Loucy (cell line): ENCODE measurements around the gene AKAP13.
"Not testable (repeated sequence)": the region's sequence is repeated elsewhere in the genome, so short reads cannot be mapped to it uniquely, and the experiment has no call there.

Experiments
- H2AFZ ChIP-seq: fragments of 200-600 bp; sonication (generic); 2 replicates; pipeline ENCODE4 v1.6.0; 2016; ENCODE audit warnings: antibody characterized with exemption, mild to moderate bottlenecking, low read length, moderate library complexity
- H3F3A ChIP-seq: fragments of 200-600 bp; 2 replicates; pipeline ENCODE4 v1.6.0; 2016; ENCODE audit warnings: antibody characterized with exemption, low read depth, mild to moderate bottlenecking
- H3K27me3 ChIP-seq: fragments of 200-600 bp; sonication (generic); 2 replicates; pipeline ENCODE4 v1.6.1; 2014; ENCODE audit warnings: low read length, mild to moderate bottlenecking; ENCODE audit not compliant: insufficient read depth, poor library complexity, severe bottlenecking
- H3K36me3 ChIP-seq: fragments of 200-600 bp; sonication (generic); 2 replicates; pipeline ENCODE4 v1.6.1; 2016; ENCODE audit warnings: low read length; ENCODE audit not compliant: insufficient read depth
- H3K4me1 ChIP-seq: fragments of 200-600 bp; sonication (generic); 2 replicates; pipeline ENCODE4 v1.5.1; 2014; ENCODE audit warnings: low read length, mild to moderate bottlenecking; ENCODE audit not compliant: insufficient read depth, poor library complexity, severe bottlenecking
- H3K4me2 ChIP-seq: fragments of 200-600 bp; sonication (generic); 2 replicates; pipeline ENCODE4 v1.6.0; 2014; ENCODE audit warnings: antibody characterized with exemption, low read length, low read depth, mild to moderate bottlenecking; ENCODE audit not compliant: poor library complexity, severe bottlenecking
- H3K4me3 ChIP-seq: fragments of 200-600 bp; sonication (generic); 2 replicates; pipeline ENCODE4 v1.5.1; 2014; ENCODE audit warnings: low read length, mild to moderate bottlenecking, mixed read lengths; ENCODE audit not compliant: poor library complexity, severe bottlenecking
- H3K79me2 ChIP-seq: fragments of 200-600 bp; sonication (generic); 2 replicates; pipeline ENCODE4 v1.6.1; 2014; ENCODE audit warnings: low read length; ENCODE audit not compliant: insufficient read depth
- H3K9ac ChIP-seq: fragments of 200-600 bp; sonication (generic); 2 replicates; pipeline ENCODE4 v1.6.0; 2014; ENCODE audit warnings: mild to moderate bottlenecking, low read depth, low read length, moderate library complexity; ENCODE audit not compliant: poor library complexity, severe bottlenecking
- H3K9me2 ChIP-seq: fragments of 200-600 bp; sonication (generic); replicated peaks from 2 replicates; pipeline ENCODE4 v1.6.1; 2016; ENCODE audit warnings: low read depth, low read length, mixed read lengths
- H3K9me3 ChIP-seq: fragments of 200-600 bp; sonication (generic); 2 replicates; pipeline ENCODE4 v1.6.1; 2014; ENCODE audit warnings: mild to moderate bottlenecking, antibody characterized with exemption, low read length, low read depth; ENCODE audit not compliant: insufficient read depth
- H4K20me1 ChIP-seq: fragments of 200-600 bp; sonication (generic); 2 replicates; pipeline ENCODE4 v1.6.0; 2014; ENCODE audit warnings: antibody characterized with exemption, low read length, mild to moderate bottlenecking; ENCODE audit not compliant: insufficient read depth, poor library complexity, severe bottlenecking
- EZH2phosphoT487 ChIP-seq: fragments of 200-600 bp; IDR thresholded peaks from 2 replicates; pipeline ENCODE4 v1.6.1; 2018; ENCODE audit warnings: antibody characterized with exemption, mild to moderate bottlenecking, moderate library complexity, borderline replicate concordance
- TF ChIP-seq, protein P1 (sequence below): fragments of 200-600 bp; sonication (generic); conservative IDR thresholded peaks from 2 replicates; pipeline ENCODE4 v1.5.1; 2014; ENCODE audit warnings: mild to moderate bottlenecking, antibody characterized with exemption, low read length

The AKAP13 gene

DNA sequence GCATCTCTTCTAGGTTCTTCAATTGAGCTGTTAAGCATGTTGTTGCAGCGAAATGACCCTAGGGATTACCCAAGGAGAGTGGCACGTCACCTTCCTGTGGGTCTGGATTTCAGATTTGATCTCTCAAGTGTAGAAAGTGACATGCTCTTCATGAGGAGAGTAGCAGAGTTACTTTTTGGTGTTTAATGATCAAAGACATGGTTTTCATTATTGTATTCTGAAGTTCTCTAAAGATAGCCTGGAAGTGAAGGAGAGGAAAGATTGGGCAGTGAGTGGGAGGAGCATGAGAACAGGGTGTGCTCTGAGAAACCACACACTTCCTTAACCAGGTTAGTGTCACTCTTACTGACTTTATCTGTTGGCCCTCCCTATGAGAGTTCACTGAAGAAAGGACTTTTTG is 153.6 kb downstream of the AKAP13 start:
- TF ChIP-seq EZH2phosphoT487 = no peak
- TF ChIP-seq, protein P1, sequence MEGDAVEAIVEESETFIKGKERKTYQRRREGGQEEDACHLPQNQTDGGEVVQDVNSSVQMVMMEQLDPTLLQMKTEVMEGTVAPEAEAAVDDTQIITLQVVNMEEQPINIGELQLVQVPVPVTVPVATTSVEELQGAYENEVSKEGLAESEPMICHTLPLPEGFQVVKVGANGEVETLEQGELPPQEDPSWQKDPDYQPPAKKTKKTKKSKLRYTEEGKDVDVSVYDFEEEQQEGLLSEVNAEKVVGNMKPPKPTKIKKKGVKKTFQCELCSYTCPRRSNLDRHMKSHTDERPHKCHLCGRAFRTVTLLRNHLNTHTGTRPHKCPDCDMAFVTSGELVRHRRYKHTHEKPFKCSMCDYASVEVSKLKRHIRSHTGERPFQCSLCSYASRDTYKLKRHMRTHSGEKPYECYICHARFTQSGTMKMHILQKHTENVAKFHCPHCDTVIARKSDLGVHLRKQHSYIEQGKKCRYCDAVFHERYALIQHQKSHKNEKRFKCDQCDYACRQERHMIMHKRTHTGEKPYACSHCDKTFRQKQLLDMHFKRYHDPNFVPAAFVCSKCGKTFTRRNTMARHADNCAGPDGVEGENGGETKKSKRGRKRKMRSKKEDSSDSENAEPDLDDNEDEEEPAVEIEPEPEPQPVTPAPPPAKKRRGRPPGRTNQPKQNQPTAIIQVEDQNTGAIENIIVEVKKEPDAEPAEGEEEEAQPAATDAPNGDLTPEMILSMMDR = no peak
- H3K4me1 ChIP-seq = peaks cover 35% of the 10 kb centered on the region
- H3K27me3 ChIP-seq = no peaks in the 10 kb centered on the region
- H3K9me2 ChIP-seq = no peaks in the 10 kb centered on the region
- no peaks in the 10 kb centered on the region for H3K79me2 ChIP-seq
- peak overlapping the region; percentile 62 for H3K4me2 ChIP-seq
- H3K9ac ChIP-seq = peak overlapping the region; percentile 37
- H3K4me3 ChIP-seq = peak overlapping the region; percentile 23
- no peaks in the 10 kb centered on the region for H3K36me3 ChIP-seq
- H3K9me3 ChIP-seq = no peaks in the 10 kb centered on the region
- H4K20me1 ChIP-seq = no peaks in the 10 kb centered on the region
- peak overlapping the region; percentile 73; the same call in 1 of the 2 replicates for H2AFZ ChIP-seq
- H3F3A ChIP-seq = peaks cover 5% of the 10 kb centered on the region; the same call in 1 of the 2 replicates

DNA sequence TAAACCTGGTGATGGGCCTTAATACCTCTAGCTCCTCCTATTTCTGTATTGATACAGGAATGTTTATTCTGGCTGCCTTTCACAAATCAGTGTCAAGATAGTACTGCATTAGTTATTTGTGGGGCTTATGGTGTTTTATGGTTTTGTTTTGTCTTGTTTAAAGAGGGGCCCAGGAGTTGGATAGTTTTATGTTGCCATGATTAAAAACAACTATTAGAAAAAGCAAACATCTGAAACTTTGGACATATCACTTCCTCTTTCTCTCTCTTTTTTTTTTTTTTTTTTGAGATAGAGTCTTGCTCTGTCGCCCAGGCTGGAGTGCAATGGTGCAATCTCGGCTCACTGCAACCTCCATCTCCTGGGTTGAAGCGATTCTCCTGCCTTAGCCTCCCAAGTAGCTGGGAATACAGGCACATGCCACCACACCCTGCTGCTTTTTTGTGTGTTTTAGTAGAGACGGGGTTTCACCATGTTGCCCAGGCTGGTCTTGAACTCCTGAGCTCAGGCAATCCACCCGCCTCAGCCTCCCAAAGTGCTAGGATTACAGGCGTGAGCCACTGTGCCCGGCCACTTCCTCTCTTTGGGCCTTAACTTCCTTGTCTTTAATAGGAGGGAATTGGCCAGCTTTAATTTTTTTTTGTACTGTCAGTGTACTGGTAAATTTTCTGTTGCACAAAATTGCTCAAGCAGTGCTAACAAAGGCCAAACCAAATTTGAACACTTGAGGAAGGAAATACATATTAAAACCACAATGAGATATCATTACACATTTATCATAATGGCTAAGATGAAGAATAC is 155.3 kb downstream of the AKAP13 start:
- not testable (repeated sequence) for H2AFZ ChIP-seq, H3K4me2 ChIP-seq, H3F3A ChIP-seq, H3K36me3 ChIP-seq, H3K9me2 ChIP-seq, H3K27me3 ChIP-seq, H3K79me2 ChIP-seq, H4K20me1 ChIP-seq, H3K9ac ChIP-seq, H3K4me3 ChIP-seq, H3K9me3 ChIP-seq
- peaks cover 35% of the 10 kb centered on the region for H3K4me1 ChIP-seq

DNA sequence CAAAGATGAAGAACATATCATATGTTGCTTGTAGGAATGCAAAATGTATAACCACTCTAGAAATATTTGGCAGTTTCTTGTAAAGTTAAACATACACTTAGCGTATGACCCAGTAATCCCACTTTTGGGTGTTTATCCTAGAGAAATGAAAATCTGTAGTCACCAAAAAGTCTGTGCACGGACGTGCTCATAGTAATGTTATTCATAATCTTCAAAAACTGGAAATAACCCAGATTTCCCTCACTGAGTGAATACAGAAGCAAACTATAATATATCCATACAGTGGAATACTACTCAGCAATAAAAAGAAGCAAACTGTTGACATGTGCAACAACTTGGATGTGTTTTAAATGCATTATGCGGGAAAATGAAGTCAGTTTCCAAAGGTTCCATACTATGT is 155.9 kb downstream of the AKAP13 start:
- Histone ChIP-seq H3K27me3 (no peaks in the 10 kb centered on the region), H3K4me3 (no peak overlapping the region), H3K9me3 (no peaks in the 10 kb centered on the region), H3K9me2 (no peaks in the 10 kb centered on the region), H3K36me3 (no peaks in the 10 kb centered on the region), H3F3A (peaks cover 5% of the 10 kb centered on the region; the same call in 1 of the 2 replicates), H3K79me2 (no peaks in the 10 kb centered on the region), H3K4me1 (peaks cover 35% of the 10 kb centered on the region), H4K20me1 (no peaks in the 10 kb centered on the region), H3K9ac (no peak overlapping the region), H3K4me2 (no peak overlapping the region), H2AFZ (no peak overlapping the region)
- no peak for TF ChIP-seq EZH2phosphoT487
- TF ChIP-seq, protein P1 = no peak

DNA sequence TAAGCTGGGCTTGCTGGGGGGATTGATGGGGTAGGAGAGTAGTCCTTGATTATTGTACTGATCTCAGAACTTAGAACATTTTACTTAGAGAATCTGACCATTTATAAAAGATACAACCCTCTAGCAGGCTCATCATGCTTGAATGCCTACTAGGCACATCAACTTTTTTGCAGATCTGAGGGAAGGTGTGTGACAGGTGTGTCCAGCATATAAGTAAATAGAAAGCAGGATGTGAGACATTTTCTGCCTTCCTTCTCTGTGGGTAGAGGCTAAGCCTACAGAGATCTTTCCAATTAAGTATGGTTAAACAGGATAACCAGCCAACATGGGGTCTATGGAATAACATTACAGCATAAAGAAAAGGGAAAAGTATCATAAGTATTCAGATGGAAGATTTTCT is 159.1 kb downstream of the AKAP13 start:
- H4K20me1 ChIP-seq = no peaks in the 10 kb centered on the region
- no peaks in the 10 kb centered on the region for H3K36me3 ChIP-seq
- no peak overlapping the region for H2AFZ ChIP-seq
- H3F3A ChIP-seq = peaks cover 2% of the 10 kb centered on the region; the same call in 1 of the 2 replicates
- H3K9me2 ChIP-seq = no peaks in the 10 kb centered on the region
- TF ChIP-seq, protein P1 = no peak
- no peak for TF ChIP-seq EZH2phosphoT487
- no peak overlapping the region for H3K4me3 ChIP-seq
- no peaks in the 10 kb centered on the region for H3K79me2 ChIP-seq
- H3K4me1 ChIP-seq = peaks cover 37% of the 10 kb centered on the region
- H3K9me3 ChIP-seq = no peaks in the 10 kb centered on the region
- no peak overlapping the region for H3K9ac ChIP-seq
- H3K4me2 ChIP-seq = no peak overlapping the region
- no peaks in the 10 kb centered on the region for H3K27me3 ChIP-seq
